ENCODE results near the gene OR12D2. TPM values are rescaled to one million over a fixed set of nuclear protein-coding genes. Genes with fewer than 3 reads are reported as not detected.
A peak's percentile ranks its signal among the peaks of the same experiment; 100 is the strongest.
"Not testable (repeated sequence)": the region's sequence is repeated elsewhere in the genome, so short reads cannot be mapped to it uniquely, and the experiment has no call there.

OR12D2 gene
- total RNA-seq, 2 experiments from 2014 or later: not detected

- H3K27me3 Mint-ChIP-seq: peaks cover 43% of the 10 kb centered on the region
- H3K4me3 Mint-ChIP-seq: no peak overlapping the region
- ChIA-PET POLR2A (no interaction called here), CTCF (no interaction called here)
- no peak overlapping the region for H3K27ac Mint-ChIP-seq
- no peaks in the 10 kb centered on the region for H3K36me3 Mint-ChIP-seq (ENCODE audit: low read depth)
- peaks cover 8% of the 10 kb centered on the region for H3K4me1 Mint-ChIP-seq
- intact Hi-C loops (cut with DNase I, micrococcal nuclease): no loop called here
- ATAC-seq (no peak), DNase-seq (no peak)
- no peaks in the 10 kb centered on the region for H3K9me3 Mint-ChIP-seq (ENCODE audit: low read depth)
These were observed 28.7 kb downstream of the OR12D2 start for GRCh38 chr6:29424168-29424567.

GRCh38 chr6:29424575-29424974, 29.1 kb downstream of the OR12D2 start:
- Mint-ChIP-seq H3K36me3 (ENCODE audit: low read depth) (no peaks in the 10 kb centered on the region), H3K4me3 (no peak overlapping the region), H3K27me3 (peaks cover 46% of the 10 kb centered on the region), H3K9me3 (ENCODE audit: low read depth) (no peaks in the 10 kb centered on the region), H3K27ac (no peak overlapping the region), H3K4me1 (peaks cover 8% of the 10 kb centered on the region)
- DNase-seq (peak; percentile 25), ATAC-seq (peak; percentile 94)
- intact Hi-C loops (cut with DNase I, micrococcal nuclease): no loop called here
- CTCF ChIA-PET: interaction anchor here (0.6 kb wide), 1 partner anchor 8 kb away, joined by 3 read pairs; no protein-coding TSS in a partner anchor
- POLR2A ChIA-PET: no interaction called here

DNA sequence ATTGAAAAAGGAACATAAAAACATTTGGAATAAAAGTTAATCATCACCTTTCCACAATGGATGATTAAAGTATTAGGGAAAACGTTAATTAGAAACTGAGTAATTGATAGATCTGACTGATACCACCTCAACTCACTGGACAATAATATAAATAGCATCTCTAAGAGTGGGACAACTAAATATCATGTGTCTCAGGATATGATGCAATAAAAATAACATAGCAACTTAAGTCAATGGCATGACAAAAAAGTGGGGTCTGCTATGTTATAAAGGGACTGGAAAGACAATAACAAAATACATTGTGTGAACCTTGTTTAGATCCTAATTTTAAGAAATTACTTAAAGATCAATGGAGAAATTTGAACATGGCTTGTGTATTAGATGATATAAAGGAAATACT, 29.6 kb downstream of the OR12D2 start:
- peaks cover 43% of the 10 kb centered on the region for H3K27me3 Mint-ChIP-seq
- H3K27ac Mint-ChIP-seq: no peak overlapping the region
- no peak overlapping the region for H3K4me3 Mint-ChIP-seq
- H3K36me3 Mint-ChIP-seq (ENCODE audit: low read depth): no peaks in the 10 kb centered on the region
- peaks cover 8% of the 10 kb centered on the region for H3K4me1 Mint-ChIP-seq
- ChIA-PET POLR2A (no interaction called here), CTCF (interaction anchor here (0.6 kb wide), 1 partner anchor 9 kb away, joined by 3 read pairs; no protein-coding TSS in a partner anchor)
- intact Hi-C loops (cut with DNase I, micrococcal nuclease): no loop called here
- no peak for ATAC-seq
- no peak for DNase-seq
- no peaks in the 10 kb centered on the region for H3K9me3 Mint-ChIP-seq (ENCODE audit: low read depth)

DNA sequence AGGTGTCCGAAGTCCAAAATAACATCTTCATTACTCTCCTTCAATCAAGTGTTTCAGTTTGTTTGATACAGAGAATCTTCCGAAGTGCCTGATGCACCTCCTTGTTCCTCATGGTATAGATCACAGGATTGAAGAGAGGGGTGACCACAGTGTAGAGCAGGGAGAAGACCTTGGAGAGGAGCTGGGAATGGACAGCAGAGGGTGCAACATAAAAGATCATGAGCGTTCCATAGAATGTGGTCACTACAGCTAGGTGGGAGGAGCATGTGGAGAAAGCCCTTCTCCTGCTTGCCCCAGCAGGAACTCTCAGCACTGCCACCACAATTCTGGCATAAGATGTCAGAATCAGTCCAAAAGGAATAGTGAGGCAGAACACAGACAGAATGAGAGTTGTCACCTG, 31.2 kb downstream of the OR12D2 start:
- Mint-ChIP-seq H3K4me3 (no peak overlapping the region), H3K4me1 (peaks cover 8% of the 10 kb centered on the region), H3K27me3 (peaks cover 38% of the 10 kb centered on the region), H3K36me3 (ENCODE audit: low read depth) (no peaks in the 10 kb centered on the region), H3K27ac (no peak overlapping the region), H3K9me3 (ENCODE audit: low read depth) (no peaks in the 10 kb centered on the region)
- ChIA-PET CTCF (no interaction called here), POLR2A (no interaction called here)
- DNase-seq (no peak), ATAC-seq (no peak)
- intact Hi-C loops (cut with DNase I, micrococcal nuclease): no loop called here

GRCh38 chr6:29436730-29437129, 41.3 kb downstream of the OR12D2 start:
- peaks cover 20% of the 10 kb centered on the region for H3K27me3 Mint-ChIP-seq
- H3K36me3 Mint-ChIP-seq (ENCODE audit: low read depth); ATAC-seq; intact Hi-C loops (cut with DNase I, micrococcal nuclease); H3K9me3 Mint-ChIP-seq (ENCODE audit: low read depth); H3K4me1 Mint-ChIP-seq; CTCF ChIA-PET; H3K4me3 Mint-ChIP-seq; POLR2A ChIA-PET; H3K27ac Mint-ChIP-seq: not testable (repeated sequence)
- peak; percentile 19 for DNase-seq

DNA sequence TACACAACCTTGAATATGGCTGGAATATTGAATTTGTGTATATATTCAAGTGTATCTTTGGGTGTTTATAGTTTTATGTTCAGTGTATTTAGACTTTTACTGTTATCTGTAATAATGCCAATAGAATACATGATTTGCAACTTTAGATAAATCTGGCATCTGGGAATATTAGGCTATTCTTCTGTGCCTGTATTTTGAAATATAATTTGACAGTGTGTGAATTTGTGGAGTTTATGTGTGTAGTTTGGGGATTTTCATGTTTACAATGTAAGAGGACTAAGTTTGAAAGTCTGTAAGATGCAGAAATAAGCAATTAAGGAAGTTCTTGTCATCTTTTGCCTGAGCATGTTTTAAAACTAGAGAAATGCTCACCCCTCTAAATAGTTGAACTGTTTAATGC, 43.6 kb downstream of the OR12D2 start, which contains the start of gene OR10C1:
OR10C1 (plus strand) TSS at position 301 of the 400 bp plus-strand sequence. CDS start 710 bp downstream, outside the sequence.
- H3K36me3 Mint-ChIP-seq (ENCODE audit: low read depth): no peaks in the 10 kb centered on the region
- H3K4me1 Mint-ChIP-seq: no peaks in the 10 kb centered on the region
- intact Hi-C loops (cut with DNase I, micrococcal nuclease): no loop called here
- CTCF ChIA-PET: no interaction called here
- no peak within 1 kb of the TSS for H3K27ac Mint-ChIP-seq
- DNase-seq: no peak
- no peak within 1 kb of the TSS for H3K4me3 Mint-ChIP-seq
- no peak for ATAC-seq
- POLR2A ChIA-PET: no interaction called here
- H3K27me3 Mint-ChIP-seq: peaks cover 23% of the 10 kb centered on the region
- peaks cover under 1% of the 10 kb centered on the region for H3K9me3 Mint-ChIP-seq (ENCODE audit: low read depth)

GRCh38 chr6:29442719-29443118, 47.3 kb downstream of the OR12D2 start:
- ATAC-seq: no peak
- Mint-ChIP-seq H3K9me3 (ENCODE audit: low read depth) (peaks cover 7% of the 10 kb centered on the region), H3K27me3 (peaks cover 40% of the 10 kb centered on the region), H3K27ac (no peak overlapping the region), H3K4me1 (no peaks in the 10 kb centered on the region), H3K36me3 (ENCODE audit: low read depth) (no peaks in the 10 kb centered on the region), H3K4me3 (no peak overlapping the region)
- DNase-seq: no peak
- intact Hi-C loops (cut with DNase I, micrococcal nuclease): no loop called here
- ChIA-PET CTCF (no interaction called here), POLR2A (no interaction called here)

GRCh38 chr6:29444031-29444430, 48.6 kb downstream of the OR12D2 start:
- ATAC-seq; H3K4me1 Mint-ChIP-seq; intact Hi-C loops (cut with DNase I, micrococcal nuclease); DNase-seq; H3K27ac Mint-ChIP-seq; H3K36me3 Mint-ChIP-seq (ENCODE audit: low read depth); H3K9me3 Mint-ChIP-seq (ENCODE audit: low read depth); H3K4me3 Mint-ChIP-seq; POLR2A ChIA-PET: not testable (repeated sequence)
- H3K27me3 Mint-ChIP-seq: peaks cover 46% of the 10 kb centered on the region
- CTCF ChIA-PET: interaction anchor here (0.6 kb wide), 1 partner anchor 58 kb away, joined by 3 read pairs; no protein-coding TSS in a partner anchor

Other genes with a start within 250 kb of the OR12D2 start
- not detected for gene OR2J2, start 224.7 kb upstream of the OR12D2 start, total RNA-seq
- not detected for gene OR14J1, start 93.9 kb upstream of the OR12D2 start, total RNA-seq
- not detected for gene OR5V1, start 26.8 kb upstream of the OR12D2 start, total RNA-seq
- gene OR12D3, start 20.3 kb upstream of the OR12D2 start, total RNA-seq: not detected
- gene OR12D1, start 19.3 kb downstream of the OR12D2 start, total RNA-seq: not detected
- not detected for gene OR10C1, start 43.7 kb downstream of the OR12D2 start, total RNA-seq
- gene OR11A1, start 61.4 kb downstream of the OR12D2 start, total RNA-seq: not detected
- gene OR2H1, start 61.5 kb downstream of the OR12D2 start, total RNA-seq: not detected
- gene MAS1L, start 92.3 kb downstream of the OR12D2 start, total RNA-seq: not detected
- gene UBD, start 164.1 kb downstream of the OR12D2 start, total RNA-seq: under 1 TPM in 1 of 2 experiments, not detected in 1; 0.32 TPM
- not detected for gene OR2H2, start 189.5 kb downstream of the OR12D2 start, total RNA-seq
- 10 to 100 TPM; 25.8 to 35.9 TPM for gene GABBR1, start 237.6 kb downstream of the OR12D2 start, total RNA-seq